H9 (cell line): ENCODE data around the gene RNF181. TPM values are rescaled to one million over a fixed set of nuclear protein-coding genes. Genes with fewer than 3 reads are reported as not detected.

Experiments used
- DNase-seq: peaks from one replicate; pipeline ENCODE4 v3.0.0-alpha.2; 2017
- H2AFZ ChIP-seq: one replicate; pipeline ENCODE4 v1.6.1; 2013; ENCODE audit warnings: mild to moderate bottlenecking, low read length, control low read depth, moderate library complexity
- H2AK5ac ChIP-seq: 2 replicates; pipeline ENCODE4 v1.6.1; 2013; ENCODE audit warnings: low read length, control low read depth, mixed read lengths; ENCODE audit not compliant: insufficient read length
- H2BK120ac ChIP-seq: one replicate; pipeline ENCODE4 v1.6.1; 2013; ENCODE audit warnings: low read depth, mild to moderate bottlenecking, low read length, control low read depth, inconsistent platforms; ENCODE audit not compliant: poor library complexity, severe bottlenecking
- H2BK12ac ChIP-seq: 2 replicates; pipeline ENCODE4 v1.6.1; 2013; ENCODE audit warnings: low read length, control low read depth, mixed read lengths, low read depth; ENCODE audit not compliant: insufficient read length
- H2BK15ac ChIP-seq: 2 replicates; pipeline ENCODE4 v1.6.1; 2013; ENCODE audit warnings: low read depth, low read length, control low read depth
- H2BK20ac ChIP-seq: one replicate; pipeline ENCODE4 v1.6.1; 2013; ENCODE audit warnings: low read depth, mild to moderate bottlenecking, low read length, control low read depth, inconsistent platforms; ENCODE audit not compliant: poor library complexity, severe bottlenecking
- H2BK5ac ChIP-seq: 2 replicates; pipeline ENCODE4 v1.6.1; 2013; ENCODE audit warnings: low read length, control low read depth, mixed read lengths; ENCODE audit not compliant: insufficient read length
- H3K14ac ChIP-seq: 2 replicates; pipeline ENCODE4 v1.6.1; 2013; ENCODE audit warnings: low read length, control low read depth; ENCODE audit not compliant: insufficient read depth
- H3K18ac ChIP-seq: 2 replicates; pipeline ENCODE4 v1.6.1; 2013; ENCODE audit warnings: low read depth, mild to moderate bottlenecking, mixed read lengths, low read length, control low read depth; ENCODE audit not compliant: insufficient read length
- H3K23ac ChIP-seq: 2 replicates; pipeline ENCODE4 v1.6.1; 2013; ENCODE audit warnings: low read length, control low read depth, mixed read lengths, low read depth; ENCODE audit not compliant: insufficient read length
- H3K23me2 ChIP-seq: 2 replicates; pipeline ENCODE4 v1.6.1; 2013; ENCODE audit warnings: low read depth, mild to moderate bottlenecking, mixed read lengths, low read length, control low read depth; ENCODE audit not compliant: insufficient read length, poor library complexity, severe bottlenecking
- H3K27ac ChIP-seq: 2 replicates; pipeline ENCODE4 v1.5.1; 2013; ENCODE audit warnings: low read length, control low read depth, mixed read lengths, low read depth; ENCODE audit not compliant: insufficient read length
- H3K27me3 ChIP-seq: 2 replicates; pipeline ENCODE4 v1.6.1; 2013; ENCODE audit warnings: low read length, control low read depth, inconsistent platforms; ENCODE audit not compliant: insufficient read depth
- H3K4ac ChIP-seq: 2 replicates; pipeline ENCODE4 v1.6.1; 2013; ENCODE audit warnings: low read depth, mild to moderate bottlenecking, control low read depth, inconsistent platforms, low read length, moderate library complexity
- H3K4me1 ChIP-seq: 2 replicates; pipeline ENCODE4 v1.6.1; 2013; ENCODE audit warnings: low read length, control low read depth, inconsistent platforms; ENCODE audit not compliant: insufficient read depth
- H3K4me2 ChIP-seq: 2 replicates; pipeline ENCODE4 v1.6.1; 2013; ENCODE audit warnings: low read length, control low read depth, mixed read lengths; ENCODE audit not compliant: insufficient read length, insufficient read depth
- H3K56ac ChIP-seq: 2 replicates; pipeline ENCODE4 v1.6.1; 2013; ENCODE audit warnings: low read depth, mild to moderate bottlenecking, mixed read lengths, low read length, control low read depth; ENCODE audit not compliant: insufficient read length
- H3K79me1 ChIP-seq: 2 replicates; pipeline ENCODE4 v1.6.1; 2013; ENCODE audit warnings: low read depth, mild to moderate bottlenecking, moderate library complexity, low read length, control low read depth, inconsistent platforms; ENCODE audit not compliant: insufficient read depth, poor library complexity, severe bottlenecking
- H3K79me2 ChIP-seq: 2 replicates; pipeline ENCODE4 v1.6.1; 2013; ENCODE audit warnings: low read length, control low read depth, inconsistent platforms; ENCODE audit not compliant: insufficient read depth
- H3K9ac ChIP-seq: 2 replicates; pipeline ENCODE4 v1.6.1; 2013; ENCODE audit warnings: low read length, control low read depth, mixed read lengths; ENCODE audit not compliant: insufficient read length; ENCODE audit errors: extremely low read depth
- H3K9me3 ChIP-seq: one replicate; pipeline ENCODE4 v1.6.1; 2013; ENCODE audit warnings: low read depth, low read length, inconsistent platforms; ENCODE audit not compliant: control insufficient read depth
- H3T11ph ChIP-seq: one replicate; pipeline ENCODE4 v1.6.1; 2013; ENCODE audit warnings: mild to moderate bottlenecking, low read length, control low read depth, inconsistent platforms
- H4K20me1 ChIP-seq: one replicate; pipeline ENCODE4 v1.6.1; 2013; ENCODE audit not compliant: control insufficient read depth, insufficient read length, insufficient read depth
- H4K5ac ChIP-seq: 2 replicates; pipeline ENCODE4 v1.6.1; 2013; ENCODE audit warnings: low read depth, mild to moderate bottlenecking, mixed read lengths, low read length, control low read depth; ENCODE audit not compliant: insufficient read length
- H4K8ac ChIP-seq: replicated peaks from 2 replicates; pipeline ENCODE4 v1.6.1; 2013; ENCODE audit warnings: low read length, control low read depth, mixed read lengths, low read depth; ENCODE audit not compliant: insufficient read length
- H4K91ac ChIP-seq: 2 replicates; pipeline ENCODE4 v1.6.1; 2013; ENCODE audit warnings: low read depth, mild to moderate bottlenecking, moderate library complexity, mixed read lengths, low read length, control low read depth; ENCODE audit not compliant: insufficient read length
- H3K27ac Mint-ChIP-seq, 3 experiments: 2 replicates in 2 of 3; 3 replicates in 1 of 3; pipeline ENCODE4 v1.8.0; 2020 to 2021; ENCODE audit warnings: mixed read lengths in 3 of 3, mild to moderate bottlenecking in 1 of 3, moderate library complexity in 1 of 3
- H3K27me3 Mint-ChIP-seq: 2 replicates; pipeline ENCODE4 v1.8.0; 2021; ENCODE audit warnings: low read depth, mild to moderate bottlenecking, moderate library complexity, mixed read lengths
- H3K36me3 Mint-ChIP-seq, 3 experiments: 2 replicates in 2 of 3; 3 replicates in 1 of 3; pipeline ENCODE4 v1.8.0; 2020 to 2021; ENCODE audit warnings: low read depth in 3 of 3, mixed read lengths in 3 of 3; ENCODE audit not compliant: insufficient read depth in 1 of 3
- H3K4me1 Mint-ChIP-seq, 2 experiments: 2 replicates each; pipeline ENCODE4 v1.8.0; 2020; ENCODE audit warnings: mixed read lengths in 2 of 2
- H3K4me3 Mint-ChIP-seq, 2 experiments: 2 replicates in 1 of 2; 3 replicates in 1 of 2; pipeline ENCODE4 v1.8.0; 2020 to 2021; ENCODE audit warnings: mild to moderate bottlenecking in 2 of 2, mixed read lengths in 2 of 2, moderate library complexity in 1 of 2
- H3K9me3 Mint-ChIP-seq, 2 experiments: 2 replicates in 1 of 2; 3 replicates in 1 of 2; pipeline ENCODE4 v1.8.0; 2020; ENCODE audit warnings: mild to moderate bottlenecking in 2 of 2, mixed read lengths in 2 of 2, moderate library complexity in 1 of 2
- CTCF ChIP-seq: fragments of 200-600 bp; sonication (generic); conservative IDR thresholded peaks from 3 replicates; pipeline ENCODE4 v1.8.0; 2021; ENCODE audit warnings: antibody characterized with exemption, mild to moderate bottlenecking
- WGBS: extraction: QIAGEN DNeasy Blood & Tissue Kit; methylation state at CpG from one replicate; pipeline ENCODE4 v1.1.7; 2013; ENCODE audit warnings: missing lambda C conversion rate, low lambda C conversion rate, mixed read lengths; ENCODE audit not compliant: insufficient read length; ENCODE audit errors: extremely low coverage; 5-methylcytosine and 5-hydroxymethylcytosine counted together
- total RNA-seq: library from RNA; stranded (reverse); gene quantifications from 2 replicates; pipeline ENCODE4 v1.2.1, GENCODE V29; 2021

Gene RNF181
- total RNA-seq, 1 experiment from 2014 or later, result 122 TPM

- Histone ChIP-seq H2AK5ac (no peak overlapping the region), H3K79me2 (no peaks in the 10 kb centered on the region), H2AFZ (no peak overlapping the region), H2BK12ac (no peak overlapping the region), H4K91ac (no peak overlapping the region), H4K20me1 (no peaks in the 10 kb centered on the region), H3K27me3 (no peaks in the 10 kb centered on the region), H3K27ac (no peak overlapping the region), H2BK20ac (no peak overlapping the region), H3T11ph (no peak overlapping the region), H3K14ac (no peak overlapping the region), H4K8ac (no peak overlapping the region), H2BK15ac (no peak overlapping the region), H3K4ac (no peak overlapping the region), H2BK5ac (no peak overlapping the region), H3K23ac (no peak overlapping the region), H3K79me1 (no peaks in the 10 kb centered on the region), H3K18ac (no peak overlapping the region), H3K9ac (no peak overlapping the region), H3K9me3 (no peaks in the 10 kb centered on the region), H2BK120ac (no peak overlapping the region), H3K56ac (no peak overlapping the region), H3K4me1 (no peaks in the 10 kb centered on the region), H3K4me2 (no peak overlapping the region), H4K5ac (no peak overlapping the region), H3K23me2 (no peaks in the 10 kb centered on the region)
- H3K9me3 Mint-ChIP-seq, result no peaks in the 10 kb centered on the region
- no peak overlapping the region for H3K27ac Mint-ChIP-seq
- WGBS, result no CpG with 5 or more reads among the region's 2 CpGs
- no peak for TF ChIP-seq CTCF
- peaks cover 2 to 13% of the 10 kb centered on the region in 2 experiments; a peak in 2 of 4 replicates for H3K4me1 Mint-ChIP-seq
- H3K36me3 Mint-ChIP-seq, result peaks cover 19 to 71% (median 53%) of the 10 kb centered on the region in 3 experiments; a peak in 6 of 7 replicates
- DNase-seq, result no peak
- H3K4me3 Mint-ChIP-seq, result no peak overlapping the region
- H3K27me3 Mint-ChIP-seq, result no peaks in the 10 kb centered on the region; the same call in 1 of the 2 replicates
Observed at GRCh38 chr2:85548608-85548900, 47.0 kb upstream of the RNF181 start.
